Mammary epithelial cell (primary cell): ENCODE results near the gene GALNT13.

Experiments
- CTCF ChIP-seq, 2 donors: IDR thresholded peaks in 1 of 2; conservative IDR thresholded peaks in 1 of 2; 2 replicates each; pipeline ENCODE4 v1.5.1; 2011 to 2012; ENCODE audit warnings: inconsistent platforms in 2 of 2, low read length in 2 of 2, mild to moderate bottlenecking in 2 of 2, control low read depth in 1 of 2, low read depth in 1 of 2; ENCODE audit not compliant: insufficient read depth in 1 of 2; ENCODE audit errors: extremely low read depth in 1 of 2
- EZH2 ChIP-seq: IDR thresholded peaks from 2 replicates; pipeline ENCODE4 v1.6.1; 2012; ENCODE audit warnings: low read length, inconsistent platforms, borderline replicate concordance

DNA sequence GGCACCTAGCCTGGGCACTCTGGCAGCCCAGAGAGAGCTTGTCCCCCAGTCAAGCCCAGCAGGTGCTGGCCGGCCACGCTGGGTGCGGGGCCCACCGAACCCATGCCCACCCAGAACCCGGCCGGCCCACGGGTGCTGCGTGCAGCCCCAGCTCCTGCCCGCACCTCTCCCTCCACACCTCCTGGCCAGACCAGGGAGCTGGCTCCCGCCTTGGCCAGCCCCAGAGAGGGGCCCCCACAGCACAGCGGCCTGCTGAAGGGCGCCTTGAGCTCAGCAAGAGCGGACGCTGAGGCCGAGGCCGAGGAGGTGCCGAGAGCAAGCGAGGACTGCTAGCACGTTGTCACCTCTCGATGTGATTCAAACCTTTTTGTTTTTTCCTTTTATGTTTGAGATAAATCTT lies 419.8 kb downstream of the GALNT13 start:
- TF ChIP-seq CTCF (conservative IDR thresholded peaks at IDR 0.05 in 1 of 2, IDR thresholded peaks at IDR 0.05 in 1 of 2; ENCODE audit: extremely low read depth in 1 of 2, insufficient read depth in 1 of 2, low read depth in 1 of 2, low read length in 2 of 2) = no peak
- TF ChIP-seq EZH2 = no peak
